ENCODE data around the gene DHFR2.
"Not testable (repeated sequence)": the region's sequence is repeated elsewhere in the genome, so short reads cannot be mapped to it uniquely, and the experiment has no call there.

DHFR2 gene

DNA sequence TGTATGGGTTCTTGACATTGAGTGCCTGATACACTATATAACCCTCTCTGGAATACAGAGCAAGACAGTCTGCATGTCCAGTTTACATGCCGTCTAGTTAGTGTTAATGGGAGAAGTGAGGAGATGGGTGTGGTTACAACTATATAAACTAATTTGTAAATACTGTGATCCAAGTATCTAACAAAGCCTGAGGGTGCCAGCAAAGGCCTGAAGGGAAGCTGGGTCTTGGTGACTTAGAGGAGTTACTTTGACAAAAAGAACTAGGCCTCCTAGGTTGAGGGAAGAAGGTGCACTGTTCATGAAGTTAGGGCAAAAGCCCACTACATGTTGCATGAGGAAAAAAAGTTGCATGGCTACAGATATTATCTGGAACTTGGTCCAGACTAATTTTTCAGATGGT lies 2.4 kb upstream of the DHFR2 start:
- no peak for DNase-seq

- no peak for DNase-seq
These were observed 1.6 kb upstream of the DHFR2 start for GRCh38 chr3:94064243-94064860.

- DNase-seq = peak; percentile 25
These were observed 892 bp upstream of the DHFR2 start for GRCh38 chr3:94063496-94064119.

DNA sequence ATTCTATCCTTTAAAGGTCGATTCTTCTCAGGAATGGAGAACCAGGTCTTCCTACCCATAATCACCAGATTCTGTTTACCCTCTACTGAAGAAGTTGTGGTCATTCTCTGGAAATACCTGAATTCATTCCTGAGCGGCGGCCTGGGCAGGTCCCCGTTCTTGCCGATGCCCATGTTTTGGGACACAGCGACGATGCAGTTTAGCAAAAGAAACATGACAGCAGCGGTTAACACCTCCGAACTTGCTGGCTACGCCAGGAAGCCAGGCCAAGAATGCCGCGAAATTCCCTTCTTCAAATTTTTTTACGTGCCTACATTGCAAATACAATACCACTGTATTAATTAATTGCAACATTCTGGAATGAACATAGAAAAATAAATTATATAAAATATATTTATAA lies 1.4 kb downstream of the DHFR2 start:
- DNase-seq = no peak

DNA sequence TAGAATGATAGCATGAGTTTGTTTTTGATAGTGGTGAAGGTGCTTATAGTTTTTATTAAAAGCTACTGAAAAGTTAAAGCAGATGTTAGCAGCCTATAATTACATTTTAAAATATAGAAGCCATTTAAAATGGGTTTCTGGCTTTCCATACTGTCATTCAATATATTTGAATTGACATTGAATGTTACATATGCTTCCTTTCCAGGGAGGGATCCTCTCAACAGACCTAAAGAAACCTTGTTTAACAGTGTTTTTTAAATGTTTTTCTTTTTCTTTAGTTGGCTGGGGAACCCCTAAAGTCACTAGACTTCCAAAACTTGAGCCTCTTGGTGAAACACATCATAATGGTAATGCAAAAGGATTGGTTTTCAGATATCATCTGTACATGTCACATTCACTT lies 12.2 kb downstream of the DHFR2 start:
- no peak for DNase-seq

- no peak for DNase-seq
These were observed 13.4 kb downstream of the DHFR2 start for GRCh38 chr3:94049267-94049666.

- no peak for DNase-seq
These were observed 16.2 kb downstream of the DHFR2 start for GRCh38 chr3:94046533-94046932.

- not testable (repeated sequence) for DNase-seq
These were observed 18.4 kb downstream of the DHFR2 start for GRCh38 chr3:94044100-94044936.

GRCh38 chr3:94043285-94043684 lies 19.4 kb downstream of the DHFR2 start:
- no peak for DNase-seq

- DNase-seq = no peak
These were observed 25.7 kb downstream of the DHFR2 start for GRCh38 chr3:94036909-94037507.

DNA sequence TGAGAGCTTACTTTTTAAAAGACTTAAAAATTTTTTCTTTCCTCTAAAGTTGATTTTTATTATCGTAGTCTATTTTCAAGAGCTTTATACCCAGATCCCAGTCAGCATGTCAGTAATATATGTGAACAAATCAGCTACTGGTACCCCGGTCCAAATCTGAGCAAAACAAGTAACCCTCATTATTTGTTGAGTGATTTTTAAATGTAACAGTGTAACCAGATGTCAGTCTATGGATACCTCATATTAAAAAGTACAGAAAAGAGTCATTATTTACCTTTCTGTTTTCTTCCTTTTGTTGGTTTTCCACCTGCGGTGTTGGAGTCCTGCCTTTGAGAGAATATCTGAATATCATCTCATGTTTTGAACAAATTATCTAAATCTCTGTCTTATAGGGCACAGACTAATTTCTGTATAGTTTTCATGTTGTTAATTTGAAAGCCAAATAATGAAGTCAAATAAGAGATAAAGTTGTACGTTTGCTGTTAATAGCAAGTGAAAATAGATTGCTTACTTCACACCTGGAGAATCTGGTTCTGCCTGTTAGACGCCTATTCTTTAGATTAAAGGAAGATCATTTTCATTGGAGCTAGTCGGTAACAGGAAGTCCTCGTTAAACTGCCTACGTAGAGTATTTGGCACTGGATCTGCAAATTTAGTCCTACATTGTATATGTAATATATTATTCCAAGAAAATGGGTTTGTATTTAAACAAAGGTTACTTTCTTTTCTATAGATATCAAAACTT lies 34.5 kb downstream of the DHFR2 start, which contains the start of gene STX19:
STX19 (minus strand) TSS at position 505 of the 745 bp plus-strand sequence. CDS start 13,328 bp downstream, outside the sequence.
- no peak for DNase-seq

DNA sequence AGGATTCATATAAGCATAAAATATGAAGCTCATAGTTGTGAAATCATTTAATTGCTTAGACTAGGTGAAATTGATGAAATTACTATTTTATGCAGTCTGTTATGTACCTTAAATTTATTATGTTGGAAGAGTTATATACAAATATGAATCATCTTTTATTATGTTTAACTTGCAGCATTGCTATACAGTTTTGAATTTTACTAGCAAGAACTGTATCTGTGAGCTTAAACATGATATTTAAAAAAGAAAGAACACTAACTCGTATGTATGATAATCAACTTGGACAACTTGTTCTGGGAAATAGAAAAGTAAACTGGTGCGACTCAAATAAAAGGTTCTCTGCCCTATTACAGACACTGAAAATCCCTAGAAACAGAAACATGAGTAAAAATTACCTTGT lies 36.1 kb downstream of the DHFR2 start:
- no peak for DNase-seq

GRCh38 chr3:94024385-94024784 lies 38.3 kb downstream of the DHFR2 start:
- DNase-seq = no peak

GRCh38 chr3:94020293-94020692 lies 42.4 kb downstream of the DHFR2 start:
- DNase-seq = no peak

- no peak for DNase-seq
These were observed 43.1 kb downstream of the DHFR2 start for GRCh38 chr3:94019659-94020058.

GRCh38 chr3:94015025-94015424 lies 47.7 kb downstream of the DHFR2 start:
- no peak for DNase-seq

DNA sequence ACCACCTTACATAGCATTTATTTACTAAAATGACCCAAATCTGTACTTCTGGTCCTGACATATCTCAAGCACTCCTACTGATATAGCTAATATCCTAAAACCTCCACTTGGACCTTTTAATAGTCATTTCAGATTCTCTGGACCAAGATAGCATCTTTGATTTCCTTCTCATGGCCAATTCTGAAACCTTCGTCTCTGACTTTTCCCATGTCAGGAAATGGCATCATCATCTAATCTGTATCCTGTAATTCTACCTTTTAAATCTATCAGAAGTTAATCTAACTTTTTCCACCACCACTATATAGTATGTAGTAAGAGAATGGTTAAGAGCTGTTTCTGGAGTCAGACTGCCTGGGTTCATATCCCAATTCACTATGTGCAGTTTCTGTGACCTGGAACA lies 50.5 kb downstream of the DHFR2 start:
- DNase-seq = no peak

DNA sequence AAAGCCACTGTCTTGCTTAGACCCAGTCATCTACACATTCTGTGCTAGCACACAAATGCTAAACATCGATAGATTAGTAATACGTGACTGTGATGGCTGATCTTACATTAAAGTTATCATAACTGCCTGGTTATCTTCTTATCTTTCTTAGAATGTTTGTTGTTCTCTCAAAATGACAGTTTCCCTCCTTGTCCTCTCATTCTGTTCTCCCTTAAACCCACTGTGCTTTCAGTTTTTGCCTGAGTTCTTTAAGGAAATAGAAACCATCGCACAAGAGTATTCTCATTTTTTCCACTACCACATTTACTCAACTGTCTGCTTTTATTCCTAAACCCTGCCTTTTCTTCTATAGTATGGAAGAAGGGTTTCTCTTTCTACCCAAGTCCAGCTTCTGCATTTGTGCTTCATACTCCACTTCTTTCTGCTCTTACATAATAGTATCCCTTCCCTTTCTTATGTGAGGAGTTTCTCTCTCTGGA lies 51.4 kb downstream of the DHFR2 start:
- DNase-seq = no peak

- DNase-seq = no peak
These were observed 53.1 kb downstream of the DHFR2 start for GRCh38 chr3:94009608-94010007.

GRCh38 chr3:94008253-94008652 lies 54.5 kb downstream of the DHFR2 start:
- no peak for DNase-seq
